GM18498 (cell line): ENCODE data around the gene MMP28.

Experiments used
- ATAC-seq: cut with Tn5 transposase; IDR thresholded peaks from one replicate; pipeline ENCODE4 v1.9.1; 2021; ENCODE audit warnings: mild to moderate bottlenecking, moderate library complexity; ENCODE audit not compliant: unreplicated experiment

Gene MMP28

DNA sequence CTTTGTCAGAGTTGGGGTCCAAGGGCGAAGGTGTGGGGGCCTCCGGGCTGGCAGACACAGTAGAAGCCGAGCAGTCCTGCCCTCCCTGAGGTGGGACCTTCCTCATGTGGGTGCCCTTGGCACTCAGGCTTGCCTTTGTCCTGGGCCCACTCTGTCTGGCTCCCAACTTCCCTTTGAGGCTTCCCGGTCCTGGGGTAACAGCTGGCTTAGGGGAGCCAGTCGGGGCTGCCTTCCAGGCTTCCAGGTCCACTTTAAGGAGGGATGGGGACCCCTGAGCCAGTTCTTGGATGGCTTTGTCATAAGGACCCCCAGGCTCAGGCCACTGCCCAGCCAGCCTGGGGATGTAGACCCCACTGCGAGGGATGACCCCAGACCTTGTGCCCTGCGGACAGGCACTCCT is 50.2 kb downstream of the MMP28 start:
- ATAC-seq: no peak

DNA sequence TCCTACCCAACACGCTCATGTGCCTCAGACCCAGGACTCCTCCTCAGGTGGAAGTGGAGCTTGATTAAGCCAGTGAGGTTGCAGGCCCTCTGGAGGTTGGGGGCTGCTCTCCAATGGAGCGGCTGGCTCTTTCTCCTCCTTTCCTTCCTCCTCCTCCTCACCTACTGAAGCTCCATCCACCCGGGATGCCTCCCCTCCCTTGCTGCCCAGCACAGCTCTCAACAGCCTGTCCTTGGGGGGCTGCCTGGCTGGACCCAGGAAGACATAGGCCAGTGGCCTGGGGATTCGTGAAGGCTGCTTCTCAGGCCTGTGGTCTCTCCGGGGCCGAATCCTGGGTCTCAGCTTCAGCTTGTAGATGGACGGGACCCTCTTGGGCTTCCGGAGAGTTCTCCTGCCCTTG is 50.6 kb downstream of the MMP28 start:
- ATAC-seq: no peak

GRCh38 chr17:35743626-35744328 is 51.7 kb downstream of the MMP28 start:
- ATAC-seq: no peak

GRCh38 chr17:35742896-35743477 is 52.5 kb downstream of the MMP28 start:
- no peak for ATAC-seq

DNA sequence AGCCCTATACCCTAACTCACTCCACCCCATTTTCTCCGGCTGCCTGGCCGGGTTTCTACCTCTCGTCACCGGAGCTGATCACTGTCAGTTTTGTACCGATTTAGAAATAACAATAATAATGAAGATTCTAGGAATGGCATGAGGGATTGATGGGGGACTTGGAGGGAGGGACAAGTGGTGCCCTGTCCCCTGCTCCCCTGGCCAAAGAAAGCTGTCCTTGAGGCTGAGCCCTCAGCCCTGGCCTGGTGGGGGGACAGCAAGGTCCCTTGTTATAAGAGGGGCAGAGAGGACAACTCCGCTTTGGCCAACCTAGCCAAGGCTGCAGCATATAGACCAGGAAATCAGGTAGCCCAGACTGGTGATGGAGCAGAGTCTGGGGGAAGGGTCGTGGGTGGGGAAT is 52.9 kb downstream of the MMP28 start:
- no peak for ATAC-seq

GRCh38 chr17:35740997-35741931 is 54.2 kb downstream of the MMP28 start:
- ATAC-seq: no peak

DNA sequence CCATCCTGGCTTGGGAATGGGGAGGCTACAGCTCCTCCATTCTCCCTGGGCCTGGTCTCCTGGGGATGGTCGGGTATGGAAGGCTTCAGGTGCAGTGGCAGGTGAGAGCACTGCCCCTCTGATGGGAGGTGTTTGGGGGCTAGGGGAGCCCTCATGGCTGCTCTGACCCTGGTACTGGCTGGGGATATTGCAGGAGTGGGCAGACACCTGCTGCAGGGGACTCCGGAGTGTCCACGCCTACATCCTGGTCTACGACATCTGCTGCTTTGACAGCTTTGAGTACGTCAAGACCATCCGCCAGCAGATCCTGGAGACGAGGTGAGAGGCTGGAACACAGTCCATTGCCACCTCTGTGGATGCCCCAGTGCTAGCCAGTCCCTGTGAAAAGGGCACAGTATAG is 55.2 kb downstream of the MMP28 start:
- ATAC-seq: no peak

- no peak for ATAC-seq
Measured at GRCh38 chr17:35738519-35739133, 56.8 kb downstream of the MMP28 start.

DNA sequence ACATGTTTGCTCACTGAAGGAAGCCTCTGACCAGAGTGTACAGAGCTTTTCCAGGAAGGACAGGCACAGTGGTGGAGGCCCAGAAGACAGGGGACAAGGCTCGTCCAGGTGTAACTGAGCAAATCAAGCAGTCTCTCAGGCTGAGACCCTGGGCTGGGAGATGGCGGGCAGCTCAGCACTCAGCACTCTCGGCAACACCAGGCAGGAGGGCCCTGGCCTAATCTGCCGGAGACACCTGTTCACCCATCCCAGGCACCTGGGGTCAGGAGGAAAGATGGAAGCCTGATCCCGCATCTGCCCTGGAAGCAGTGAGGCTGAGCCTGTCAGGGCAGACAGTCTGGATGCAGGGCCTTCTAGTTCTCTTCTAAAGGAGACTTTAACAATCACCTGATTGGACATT is 59.2 kb downstream of the MMP28 start:
- ATAC-seq: no peak

- no peak for ATAC-seq
Measured at GRCh38 chr17:35735036-35735805, 60.2 kb downstream of the MMP28 start.

- no peak for ATAC-seq
Measured at GRCh38 chr17:35734396-35734795, 61.0 kb downstream of the MMP28 start.

DNA sequence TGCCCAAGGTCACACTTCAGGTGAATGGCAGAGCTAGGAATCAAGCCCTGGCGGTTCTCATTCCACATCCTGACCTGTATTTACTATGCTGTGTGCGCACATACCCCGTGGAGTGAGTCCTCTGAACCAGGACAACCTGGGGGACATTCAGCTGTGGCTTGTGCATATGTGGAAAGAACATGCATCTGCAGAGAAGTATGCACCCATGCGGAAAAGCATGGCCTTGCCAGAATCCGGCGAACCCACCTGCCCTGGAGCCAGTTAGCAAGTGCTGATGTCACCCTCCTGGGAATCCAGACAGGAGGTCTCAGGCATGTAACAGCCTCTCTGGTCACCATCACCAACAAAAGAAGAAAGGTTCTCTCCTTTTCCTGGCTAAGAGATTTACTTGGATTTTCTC is 62.1 kb downstream of the MMP28 start:
- no peak for ATAC-seq

- no peak for ATAC-seq
Measured at GRCh38 chr17:35732806-35733136, 62.7 kb downstream of the MMP28 start.

DNA sequence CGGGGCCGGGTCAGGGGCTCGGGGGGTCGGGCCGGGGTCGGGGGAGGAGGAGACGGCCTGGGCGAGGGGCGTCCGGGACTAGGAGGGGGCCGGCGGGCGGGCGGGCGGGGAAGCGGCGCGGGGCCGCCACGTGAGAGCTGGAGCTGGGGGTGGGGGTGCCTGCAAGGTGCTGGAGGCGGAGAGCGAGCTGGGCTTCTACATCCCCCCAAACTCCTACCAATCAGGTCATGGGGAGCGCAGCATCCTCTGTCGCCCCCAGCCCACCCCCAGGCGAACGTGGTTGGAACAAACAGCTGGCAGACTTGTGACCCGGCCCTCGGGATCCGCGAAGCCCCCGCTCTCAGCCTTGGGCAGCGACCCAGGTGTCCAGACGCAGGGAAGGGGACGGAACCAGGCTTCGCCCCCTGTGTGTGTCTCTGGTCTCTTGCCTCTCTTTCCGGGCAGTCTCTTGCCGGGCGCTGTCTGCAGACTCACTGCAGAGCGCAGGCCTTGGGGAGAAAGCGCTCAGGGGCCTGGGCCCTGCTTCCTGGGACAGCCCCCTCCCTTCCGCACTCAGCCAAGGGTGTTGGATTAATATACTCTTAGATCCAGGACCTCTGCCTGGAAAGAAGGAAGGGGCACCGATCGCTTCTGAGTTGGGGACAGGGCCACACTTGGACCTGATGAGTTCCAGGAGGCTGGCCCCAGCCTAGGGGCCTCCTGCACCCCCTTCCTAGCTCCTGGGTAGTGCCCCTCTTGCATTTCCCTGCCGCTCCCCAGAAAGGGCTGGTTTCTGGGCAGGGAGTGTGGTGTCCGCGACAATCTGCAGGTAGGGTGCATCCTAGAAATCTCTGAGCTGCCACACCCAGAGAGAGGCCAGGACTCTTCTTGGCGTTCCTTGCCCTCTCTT is 63.3 kb downstream of the MMP28 start:
- ATAC-seq: no peak

GRCh38 chr17:35731239-35731916 is 64.1 kb downstream of the MMP28 start, which contains the start of gene RASL10B:
RASL10B (plus strand) TSS chr17:35731639; CDS start chr17:35735185, 3,546 bp downstream.
- no peak for ATAC-seq

DNA sequence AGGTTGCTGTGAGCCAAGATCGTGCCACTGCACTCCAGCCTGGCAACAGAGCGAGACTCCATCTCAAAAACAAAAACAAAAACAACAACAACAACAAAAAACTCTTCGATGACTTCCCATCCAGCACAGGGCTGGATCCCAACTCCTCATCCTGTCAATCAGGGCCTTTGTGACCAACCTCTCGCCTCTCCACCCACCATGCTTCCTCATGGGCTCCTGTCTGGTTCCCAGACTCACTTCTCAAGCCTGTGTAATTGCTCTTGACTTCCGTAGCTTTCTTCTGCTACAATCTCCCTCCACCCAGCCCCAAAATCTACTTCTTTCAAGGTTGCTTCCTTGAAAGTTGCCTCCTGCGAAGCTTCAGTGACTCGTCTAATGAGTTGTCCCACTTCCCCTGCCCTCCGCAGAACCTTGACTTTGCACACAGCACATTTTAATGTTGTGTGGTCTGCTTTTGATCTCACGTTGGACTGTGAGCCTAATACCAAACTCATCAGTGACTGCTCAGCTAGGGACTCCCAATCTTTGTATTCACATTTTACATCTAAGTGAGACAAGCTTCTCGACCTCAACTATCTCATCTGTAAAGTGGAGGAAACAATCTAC is 64.9 kb downstream of the MMP28 start:
- no peak for ATAC-seq

- no peak for ATAC-seq
Measured at GRCh38 chr17:35729405-35729833, 66.0 kb downstream of the MMP28 start.

DNA sequence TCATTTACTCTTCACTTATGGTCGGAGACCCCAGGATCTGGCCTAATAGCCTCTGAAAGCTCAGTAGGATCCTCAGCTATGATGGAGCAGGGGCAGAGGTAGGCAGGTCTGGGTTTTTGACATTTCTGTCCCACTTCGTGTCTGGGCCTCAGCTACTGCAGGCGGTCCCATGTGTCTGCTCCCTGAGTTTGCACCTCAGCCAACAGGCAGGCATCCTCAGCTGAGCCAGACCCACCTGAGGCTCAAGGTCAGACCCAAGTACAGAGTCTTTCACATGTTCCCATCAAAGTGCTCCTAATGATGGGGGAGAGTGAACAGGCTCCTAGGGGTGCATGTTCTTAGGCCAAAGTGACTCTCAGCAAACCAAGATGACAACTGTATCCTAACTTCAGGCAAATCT is 66.9 kb downstream of the MMP28 start:
- ATAC-seq: no peak

GRCh38 chr17:35727635-35728034 is 67.8 kb downstream of the MMP28 start:
- ATAC-seq: no peak
